HG03108 (cell line): ENCODE results near the gene SBDS.
"Not testable (repeated sequence)": the region's sequence is repeated elsewhere in the genome, so short reads cannot be mapped to it uniquely, and the experiment has no call there.

Experiments used
- ATAC-seq: cut with Tn5 transposase; IDR thresholded peaks from one replicate; pipeline ENCODE4 v1.9.1; 2021; ENCODE audit warnings: moderate library complexity; ENCODE audit not compliant: unreplicated experiment

SBDS gene

GRCh38 chr7:66996444-66997191 lies 1.2 kb upstream of the SBDS start, which contains the start of gene TYW1:
Gene TYW1, plus strand, starts transcription at chr7:66996833. Its CDS starts 146 bp downstream, at chr7:66996979.
- ATAC-seq = peak; percentile 87

GRCh38 chr7:66994691-66995049 lies 716 bp downstream of the SBDS start:
- ATAC-seq = peak; percentile 31

GRCh38 chr7:66994051-66994450 lies 1.3 kb downstream of the SBDS start:
- ATAC-seq = not testable (repeated sequence)

- ATAC-seq = not testable (repeated sequence)
These were observed 5.8 kb downstream of the SBDS start for GRCh38 chr7:66989552-66989951.

GRCh38 chr7:66980336-66980735 lies 15.1 kb downstream of the SBDS start:
- not testable (repeated sequence) for ATAC-seq

GRCh38 chr7:66979013-66979412 lies 16.4 kb downstream of the SBDS start:
- not testable (repeated sequence) for ATAC-seq

GRCh38 chr7:66978312-66978711 lies 17.1 kb downstream of the SBDS start:
- ATAC-seq = not testable (repeated sequence)

- no peak for ATAC-seq
These were observed 20.3 kb downstream of the SBDS start for GRCh38 chr7:66974986-66975590.

- no peak for ATAC-seq
These were observed 25.1 kb downstream of the SBDS start for GRCh38 chr7:66970310-66970709.

- not testable (repeated sequence) for ATAC-seq
These were observed 26.4 kb downstream of the SBDS start for GRCh38 chr7:66969001-66969400.

- ATAC-seq = no peak
These were observed 28.4 kb downstream of the SBDS start for GRCh38 chr7:66967029-66967428.

GRCh38 chr7:66964411-66964810 lies 31.0 kb downstream of the SBDS start:
- no peak for ATAC-seq

- ATAC-seq = no peak
These were observed 34.3 kb downstream of the SBDS start for GRCh38 chr7:66961096-66961495.

GRCh38 chr7:66960192-66960591 lies 35.2 kb downstream of the SBDS start:
- no peak for ATAC-seq

- no peak for ATAC-seq
These were observed 36.6 kb downstream of the SBDS start for GRCh38 chr7:66958538-66959350.

- ATAC-seq = no peak
These were observed 37.6 kb downstream of the SBDS start for GRCh38 chr7:66957595-66958290.

GRCh38 chr7:66953044-66953427 lies 42.4 kb downstream of the SBDS start:
- no peak for ATAC-seq

GRCh38 chr7:66952343-66953043 lies 42.9 kb downstream of the SBDS start:
- no peak for ATAC-seq

GRCh38 chr7:66950763-66951162 lies 44.6 kb downstream of the SBDS start:
- ATAC-seq = no peak

GRCh38 chr7:66950311-66950710 lies 45.1 kb downstream of the SBDS start:
- ATAC-seq = no peak
